HL-60 (cell line): ENCODE data around the gene LRRC46.

Experiments used
- SPI1 ChIP-seq: IDR thresholded peaks from 2 replicates; pipeline ENCODE4 v1.6.1; 2012; ENCODE audit warnings: low read depth, mild to moderate bottlenecking, borderline replicate concordance
- TF ChIP-seq, protein P1 (sequence below): IDR thresholded peaks from 2 replicates; pipeline ENCODE4 v1.6.1; 2012; ENCODE audit warnings: low read depth; ENCODE audit not compliant: insufficient replicate concordance
- TF ChIP-seq, protein P2 (sequence below): IDR thresholded peaks from one replicate; pipeline ENCODE4 v1.5.1; 2011; ENCODE audit warnings: low read length, control low read depth, inconsistent platforms; ENCODE audit not compliant: insufficient read depth

- TF ChIP-seq, protein P1, sequence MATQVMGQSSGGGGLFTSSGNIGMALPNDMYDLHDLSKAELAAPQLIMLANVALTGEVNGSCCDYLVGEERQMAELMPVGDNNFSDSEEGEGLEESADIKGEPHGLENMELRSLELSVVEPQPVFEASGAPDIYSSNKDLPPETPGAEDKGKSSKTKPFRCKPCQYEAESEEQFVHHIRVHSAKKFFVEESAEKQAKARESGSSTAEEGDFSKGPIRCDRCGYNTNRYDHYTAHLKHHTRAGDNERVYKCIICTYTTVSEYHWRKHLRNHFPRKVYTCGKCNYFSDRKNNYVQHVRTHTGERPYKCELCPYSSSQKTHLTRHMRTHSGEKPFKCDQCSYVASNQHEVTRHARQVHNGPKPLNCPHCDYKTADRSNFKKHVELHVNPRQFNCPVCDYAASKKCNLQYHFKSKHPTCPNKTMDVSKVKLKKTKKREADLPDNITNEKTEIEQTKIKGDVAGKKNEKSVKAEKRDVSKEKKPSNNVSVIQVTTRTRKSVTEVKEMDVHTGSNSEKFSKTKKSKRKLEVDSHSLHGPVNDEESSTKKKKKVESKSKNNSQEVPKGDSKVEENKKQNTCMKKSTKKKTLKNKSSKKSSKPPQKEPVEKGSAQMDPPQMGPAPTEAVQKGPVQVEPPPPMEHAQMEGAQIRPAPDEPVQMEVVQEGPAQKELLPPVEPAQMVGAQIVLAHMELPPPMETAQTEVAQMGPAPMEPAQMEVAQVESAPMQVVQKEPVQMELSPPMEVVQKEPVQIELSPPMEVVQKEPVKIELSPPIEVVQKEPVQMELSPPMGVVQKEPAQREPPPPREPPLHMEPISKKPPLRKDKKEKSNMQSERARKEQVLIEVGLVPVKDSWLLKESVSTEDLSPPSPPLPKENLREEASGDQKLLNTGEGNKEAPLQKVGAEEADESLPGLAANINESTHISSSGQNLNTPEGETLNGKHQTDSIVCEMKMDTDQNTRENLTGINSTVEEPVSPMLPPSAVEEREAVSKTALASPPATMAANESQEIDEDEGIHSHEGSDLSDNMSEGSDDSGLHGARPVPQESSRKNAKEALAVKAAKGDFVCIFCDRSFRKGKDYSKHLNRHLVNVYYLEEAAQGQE: no peak
- TF ChIP-seq SPI1: no peak
- TF ChIP-seq, protein P2, sequence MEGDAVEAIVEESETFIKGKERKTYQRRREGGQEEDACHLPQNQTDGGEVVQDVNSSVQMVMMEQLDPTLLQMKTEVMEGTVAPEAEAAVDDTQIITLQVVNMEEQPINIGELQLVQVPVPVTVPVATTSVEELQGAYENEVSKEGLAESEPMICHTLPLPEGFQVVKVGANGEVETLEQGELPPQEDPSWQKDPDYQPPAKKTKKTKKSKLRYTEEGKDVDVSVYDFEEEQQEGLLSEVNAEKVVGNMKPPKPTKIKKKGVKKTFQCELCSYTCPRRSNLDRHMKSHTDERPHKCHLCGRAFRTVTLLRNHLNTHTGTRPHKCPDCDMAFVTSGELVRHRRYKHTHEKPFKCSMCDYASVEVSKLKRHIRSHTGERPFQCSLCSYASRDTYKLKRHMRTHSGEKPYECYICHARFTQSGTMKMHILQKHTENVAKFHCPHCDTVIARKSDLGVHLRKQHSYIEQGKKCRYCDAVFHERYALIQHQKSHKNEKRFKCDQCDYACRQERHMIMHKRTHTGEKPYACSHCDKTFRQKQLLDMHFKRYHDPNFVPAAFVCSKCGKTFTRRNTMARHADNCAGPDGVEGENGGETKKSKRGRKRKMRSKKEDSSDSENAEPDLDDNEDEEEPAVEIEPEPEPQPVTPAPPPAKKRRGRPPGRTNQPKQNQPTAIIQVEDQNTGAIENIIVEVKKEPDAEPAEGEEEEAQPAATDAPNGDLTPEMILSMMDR: no peak
These were observed 11.3 kb upstream of the LRRC46 start for GRCh38 chr17:47820033-47820789.
